ENCODE results near the gene POLR3B.

The POLR3B gene

GRCh38 chr12:106452309-106452708 lies 94.8 kb downstream of the POLR3B start:
- TF ChIP-seq REST (IDR thresholded peaks at IDR 0.05; ENCODE audit: low read depth), result no peak
- peak; percentile 70 for TF ChIP-seq NFIC (IDR thresholded peaks at IDR 0.05)
- TF ChIP-seq CEBPB (IDR thresholded peaks at IDR 0.05), result peak; percentile 38; the same call in 1 of the 2 replicates
- TF ChIP-seq TAF1 (IDR thresholded peaks at IDR 0.05; ENCODE audit: low read depth), result no peak
- peak; percentile 53; the same call in 1 of the 2 replicates for TF ChIP-seq TEAD4 (IDR thresholded peaks at IDR 0.05)
- 0 out of 2 replicates have a peak, but pooled peaks have one; percentile 4 for TF ChIP-seq RAD21 (IDR thresholded peaks at IDR 0.05; ENCODE audit: low read depth)
- TF ChIP-seq YY1 (IDR thresholded peaks at IDR 0.05; ENCODE audit: low read depth), result peak; percentile 75
- TF ChIP-seq MAX (IDR thresholded peaks at IDR 0.05), result no peak

GRCh38 chr12:106455111-106455510 lies 97.6 kb downstream of the POLR3B start:
- TF ChIP-seq TCF12 (IDR thresholded peaks at IDR 0.05; ENCODE audit: low read depth), result no peak
- no peak for TF ChIP-seq YY1 (IDR thresholded peaks at IDR 0.05; ENCODE audit: low read depth)
- TF ChIP-seq ZBTB7A (IDR thresholded peaks at IDR 0.05; ENCODE audit: low read depth), result no peak
- TF ChIP-seq USF1 (IDR thresholded peaks at IDR 0.05), result no peak
- no peak for TF ChIP-seq TAF1 (IDR thresholded peaks at IDR 0.05; ENCODE audit: low read depth)
- TF ChIP-seq TEAD4 (IDR thresholded peaks at IDR 0.05), result no peak
- TF ChIP-seq EP300 (IDR thresholded peaks at IDR 0.05; ENCODE audit: borderline replicate concordance), result no peak
- no peak for TF ChIP-seq CREB1 (IDR thresholded peaks at IDR 0.05; ENCODE audit: low read depth)
- no peak for TF ChIP-seq EGR1 (IDR thresholded peaks at IDR 0.05)
- no peak for TF ChIP-seq MAX (IDR thresholded peaks at IDR 0.05)
- TF ChIP-seq FOXM1 (IDR thresholded peaks at IDR 0.05; ENCODE audit: borderline replicate concordance, low read depth), result no peak
- no peak for TF ChIP-seq CEBPB (IDR thresholded peaks at IDR 0.05)
- no peak for TF ChIP-seq REST (IDR thresholded peaks at IDR 0.05; ENCODE audit: low read depth)
- no peak for TF ChIP-seq RAD21 (IDR thresholded peaks at IDR 0.05; ENCODE audit: low read depth)
- TF ChIP-seq NFIC (IDR thresholded peaks at IDR 0.05), result no peak

- no peak for TF ChIP-seq EP300 (IDR thresholded peaks at IDR 0.05; ENCODE audit: borderline replicate concordance)
- TF ChIP-seq TCF12 (IDR thresholded peaks at IDR 0.05; ENCODE audit: low read depth), result no peak
- TF ChIP-seq REST (IDR thresholded peaks at IDR 0.05; ENCODE audit: low read depth), result no peak
- no peak for TF ChIP-seq MAX (IDR thresholded peaks at IDR 0.05)
- no peak for TF ChIP-seq CREB1 (IDR thresholded peaks at IDR 0.05; ENCODE audit: low read depth)
- TF ChIP-seq NFIC (IDR thresholded peaks at IDR 0.05), result no peak
Measured at GRCh38 chr12:106459124-106459523, 101.6 kb downstream of the POLR3B start.

- TF ChIP-seq TCF12 (IDR thresholded peaks at IDR 0.05; ENCODE audit: low read depth) (no peak), USF1 (IDR thresholded peaks at IDR 0.05) (no peak), RAD21 (IDR thresholded peaks at IDR 0.05; ENCODE audit: low read depth) (no peak), FOXM1 (IDR thresholded peaks at IDR 0.05; ENCODE audit: borderline replicate concordance, low read depth) (no peak), CEBPB (IDR thresholded peaks at IDR 0.05) (no peak), YY1 (IDR thresholded peaks at IDR 0.05; ENCODE audit: low read depth) (no peak), CREB1 (IDR thresholded peaks at IDR 0.05; ENCODE audit: low read depth) (no peak), REST (IDR thresholded peaks at IDR 0.05; ENCODE audit: low read depth) (no peak), TAF1 (IDR thresholded peaks at IDR 0.05; ENCODE audit: low read depth) (no peak)
Measured at GRCh38 chr12:106459534-106459933, 102.0 kb downstream of the POLR3B start.
